GM12878 (cell line): ENCODE results near the gene PHLDA3.
"Not testable (repeated sequence)": the region's sequence is repeated elsewhere in the genome, so short reads cannot be mapped to it uniquely, and the experiment has no call there.

Experiments
- BRCA1 ChIP-seq: IDR thresholded peaks from 2 replicates; pipeline ENCODE4 v1.6.1; 2011; ENCODE audit warnings: low read depth, low read length, improper control_type of control experiment
- EZH2 ChIP-seq: IDR thresholded peaks from 2 replicates; pipeline ENCODE4 v1.6.1; 2012; ENCODE audit warnings: low read depth, mild to moderate bottlenecking, control low read depth, inconsistent platforms, low read length, borderline replicate concordance; ENCODE audit not compliant: control insufficient read depth
- GABPA ChIP-seq: IDR thresholded peaks from 2 replicates; pipeline ENCODE4 v1.6.1; 2014; ENCODE audit warnings: antibody characterized with exemption, low read depth, mild to moderate bottlenecking, inconsistent platforms
- MXI1 ChIP-seq: fragments of 150-350 bp; IDR thresholded peaks from 2 replicates; pipeline ENCODE4 v1.6.1; 2011; ENCODE audit warnings: low read depth, mild to moderate bottlenecking, inconsistent platforms, low read length, improper control_type of control experiment
- NBN ChIP-seq: fragments of 450-650 bp; IDR thresholded peaks from 2 replicates; pipeline ENCODE4 v1.6.1; 2016
- NRF1 ChIP-seq: conservative IDR thresholded peaks from 2 replicates; pipeline ENCODE4 v1.6.1; 2011; ENCODE audit warnings: mild to moderate bottlenecking, low read depth, low read length, improper control_type of control experiment
- POLR2AphosphoS5 ChIP-seq: IDR thresholded peaks from 2 replicates; pipeline ENCODE4 v1.6.1; 2011; ENCODE audit warnings: mild to moderate bottlenecking, low read length, inconsistent platforms
- TAF1 ChIP-seq: IDR thresholded peaks from 2 replicates; pipeline ENCODE4 v1.6.1; 2011; ENCODE audit warnings: mild to moderate bottlenecking, low read depth, low read length, borderline replicate concordance
- ZZZ3 ChIP-seq: IDR thresholded peaks from 2 replicates; pipeline ENCODE4 v1.6.1; 2011; ENCODE audit warnings: low read depth; ENCODE audit not compliant: control insufficient read depth, insufficient read length
- TF ChIP-seq, protein P1 (sequence below), 3 experiments: IDR thresholded peaks in 2 of 3; conservative IDR thresholded peaks in 1 of 3; 2 replicates each; pipeline ENCODE4 v1.5.1; 2011; ENCODE audit warnings: low read depth in 3 of 3, low read length in 3 of 3, mild to moderate bottlenecking in 3 of 3, control low read depth in 2 of 3, moderate library complexity in 2 of 3, inconsistent platforms in 1 of 3, mixed read lengths in 1 of 3; ENCODE audit not compliant: control insufficient read depth in 2 of 3, insufficient read depth in 1 of 3; ENCODE audit errors: extremely low read depth in 1 of 3
- TF ChIP-seq, protein P2 (sequence below): IDR thresholded peaks from 2 replicates; pipeline ENCODE4 v1.6.1; 2012; ENCODE audit warnings: improper control_type of control experiment, low read depth, low read length; ENCODE audit not compliant: insufficient replicate concordance
- TF ChIP-seq, protein P3 (sequence below): IDR thresholded peaks from 2 replicates; pipeline ENCODE4 v1.6.1; 2012; ENCODE audit warnings: low read depth, low read length, improper control_type of control experiment
- TF ChIP-seq, protein P4 (sequence below): IDR thresholded peaks from 2 replicates; pipeline ENCODE4 v1.6.1; 2012; ENCODE audit warnings: mild to moderate bottlenecking, low read depth, low read length

DNA sequence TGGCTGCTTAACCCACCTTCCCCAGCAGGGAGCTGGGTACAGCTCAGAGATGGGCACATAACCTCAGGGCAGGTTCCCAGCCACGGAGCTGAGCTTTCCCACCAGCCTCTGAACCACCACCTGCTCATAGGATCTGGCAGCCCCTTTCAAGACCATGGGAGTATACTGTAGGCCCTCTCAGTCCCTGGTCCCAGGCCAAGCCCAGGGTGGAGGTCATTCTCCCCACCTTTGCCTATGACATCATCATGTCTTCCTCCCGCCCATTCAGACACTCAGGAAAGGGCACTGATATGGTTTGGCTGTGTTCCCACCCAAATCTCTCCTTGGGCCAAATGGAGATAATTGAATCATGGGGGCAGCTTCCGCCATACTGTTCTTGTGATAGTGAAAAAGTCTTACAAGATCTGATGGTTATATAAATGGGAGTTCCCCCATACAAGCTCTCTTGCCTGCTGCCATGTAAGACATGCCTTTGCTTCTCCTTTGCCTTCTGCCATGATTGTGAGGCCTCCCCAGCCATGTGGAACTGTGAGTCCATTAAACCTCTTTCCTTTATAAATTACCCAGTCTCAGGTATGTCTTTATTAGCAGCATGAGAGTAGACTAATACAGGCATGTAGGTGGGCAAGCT lies 24.2 kb upstream of the PHLDA3 start:
- not testable (repeated sequence) for TF ChIP-seq MXI1, EZH2, NBN, TAF1, GABPA, POLR2AphosphoS5, ZZZ3, BRCA1, NRF1
- TF ChIP-seq, protein P1, sequence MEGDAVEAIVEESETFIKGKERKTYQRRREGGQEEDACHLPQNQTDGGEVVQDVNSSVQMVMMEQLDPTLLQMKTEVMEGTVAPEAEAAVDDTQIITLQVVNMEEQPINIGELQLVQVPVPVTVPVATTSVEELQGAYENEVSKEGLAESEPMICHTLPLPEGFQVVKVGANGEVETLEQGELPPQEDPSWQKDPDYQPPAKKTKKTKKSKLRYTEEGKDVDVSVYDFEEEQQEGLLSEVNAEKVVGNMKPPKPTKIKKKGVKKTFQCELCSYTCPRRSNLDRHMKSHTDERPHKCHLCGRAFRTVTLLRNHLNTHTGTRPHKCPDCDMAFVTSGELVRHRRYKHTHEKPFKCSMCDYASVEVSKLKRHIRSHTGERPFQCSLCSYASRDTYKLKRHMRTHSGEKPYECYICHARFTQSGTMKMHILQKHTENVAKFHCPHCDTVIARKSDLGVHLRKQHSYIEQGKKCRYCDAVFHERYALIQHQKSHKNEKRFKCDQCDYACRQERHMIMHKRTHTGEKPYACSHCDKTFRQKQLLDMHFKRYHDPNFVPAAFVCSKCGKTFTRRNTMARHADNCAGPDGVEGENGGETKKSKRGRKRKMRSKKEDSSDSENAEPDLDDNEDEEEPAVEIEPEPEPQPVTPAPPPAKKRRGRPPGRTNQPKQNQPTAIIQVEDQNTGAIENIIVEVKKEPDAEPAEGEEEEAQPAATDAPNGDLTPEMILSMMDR (IDR thresholded peaks at IDR 0.05 in 2 of 3, conservative IDR thresholded peaks at IDR 0.05 in 1 of 3; ENCODE audit: control insufficient read depth in 2 of 3, extremely low read depth in 1 of 3, insufficient read depth in 1 of 3, low read depth in 3 of 3, low read length in 3 of 3) = not testable (repeated sequence)
- TF ChIP-seq, protein P2, sequence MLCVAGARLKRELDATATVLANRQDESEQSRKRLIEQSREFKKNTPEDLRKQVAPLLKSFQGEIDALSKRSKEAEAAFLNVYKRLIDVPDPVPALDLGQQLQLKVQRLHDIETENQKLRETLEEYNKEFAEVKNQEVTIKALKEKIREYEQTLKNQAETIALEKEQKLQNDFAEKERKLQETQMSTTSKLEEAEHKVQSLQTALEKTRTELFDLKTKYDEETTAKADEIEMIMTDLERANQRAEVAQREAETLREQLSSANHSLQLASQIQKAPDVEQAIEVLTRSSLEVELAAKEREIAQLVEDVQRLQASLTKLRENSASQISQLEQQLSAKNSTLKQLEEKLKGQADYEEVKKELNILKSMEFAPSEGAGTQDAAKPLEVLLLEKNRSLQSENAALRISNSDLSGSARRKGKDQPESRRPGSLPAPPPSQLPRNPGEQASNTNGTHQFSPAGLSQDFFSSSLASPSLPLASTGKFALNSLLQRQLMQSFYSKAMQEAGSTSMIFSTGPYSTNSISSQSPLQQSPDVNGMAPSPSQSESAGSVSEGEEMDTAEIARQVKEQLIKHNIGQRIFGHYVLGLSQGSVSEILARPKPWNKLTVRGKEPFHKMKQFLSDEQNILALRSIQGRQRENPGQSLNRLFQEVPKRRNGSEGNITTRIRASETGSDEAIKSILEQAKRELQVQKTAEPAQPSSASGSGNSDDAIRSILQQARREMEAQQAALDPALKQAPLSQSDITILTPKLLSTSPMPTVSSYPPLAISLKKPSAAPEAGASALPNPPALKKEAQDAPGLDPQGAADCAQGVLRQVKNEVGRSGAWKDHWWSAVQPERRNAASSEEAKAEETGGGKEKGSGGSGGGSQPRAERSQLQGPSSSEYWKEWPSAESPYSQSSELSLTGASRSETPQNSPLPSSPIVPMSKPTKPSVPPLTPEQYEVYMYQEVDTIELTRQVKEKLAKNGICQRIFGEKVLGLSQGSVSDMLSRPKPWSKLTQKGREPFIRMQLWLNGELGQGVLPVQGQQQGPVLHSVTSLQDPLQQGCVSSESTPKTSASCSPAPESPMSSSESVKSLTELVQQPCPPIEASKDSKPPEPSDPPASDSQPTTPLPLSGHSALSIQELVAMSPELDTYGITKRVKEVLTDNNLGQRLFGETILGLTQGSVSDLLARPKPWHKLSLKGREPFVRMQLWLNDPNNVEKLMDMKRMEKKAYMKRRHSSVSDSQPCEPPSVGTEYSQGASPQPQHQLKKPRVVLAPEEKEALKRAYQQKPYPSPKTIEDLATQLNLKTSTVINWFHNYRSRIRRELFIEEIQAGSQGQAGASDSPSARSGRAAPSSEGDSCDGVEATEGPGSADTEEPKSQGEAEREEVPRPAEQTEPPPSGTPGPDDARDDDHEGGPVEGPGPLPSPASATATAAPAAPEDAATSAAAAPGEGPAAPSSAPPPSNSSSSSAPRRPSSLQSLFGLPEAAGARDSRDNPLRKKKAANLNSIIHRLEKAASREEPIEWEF = not testable (repeated sequence)
- TF ChIP-seq, protein P3, sequence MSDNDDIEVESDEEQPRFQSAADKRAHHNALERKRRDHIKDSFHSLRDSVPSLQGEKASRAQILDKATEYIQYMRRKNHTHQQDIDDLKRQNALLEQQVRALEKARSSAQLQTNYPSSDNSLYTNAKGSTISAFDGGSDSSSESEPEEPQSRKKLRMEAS = not testable (repeated sequence)
- TF ChIP-seq, protein P4, sequence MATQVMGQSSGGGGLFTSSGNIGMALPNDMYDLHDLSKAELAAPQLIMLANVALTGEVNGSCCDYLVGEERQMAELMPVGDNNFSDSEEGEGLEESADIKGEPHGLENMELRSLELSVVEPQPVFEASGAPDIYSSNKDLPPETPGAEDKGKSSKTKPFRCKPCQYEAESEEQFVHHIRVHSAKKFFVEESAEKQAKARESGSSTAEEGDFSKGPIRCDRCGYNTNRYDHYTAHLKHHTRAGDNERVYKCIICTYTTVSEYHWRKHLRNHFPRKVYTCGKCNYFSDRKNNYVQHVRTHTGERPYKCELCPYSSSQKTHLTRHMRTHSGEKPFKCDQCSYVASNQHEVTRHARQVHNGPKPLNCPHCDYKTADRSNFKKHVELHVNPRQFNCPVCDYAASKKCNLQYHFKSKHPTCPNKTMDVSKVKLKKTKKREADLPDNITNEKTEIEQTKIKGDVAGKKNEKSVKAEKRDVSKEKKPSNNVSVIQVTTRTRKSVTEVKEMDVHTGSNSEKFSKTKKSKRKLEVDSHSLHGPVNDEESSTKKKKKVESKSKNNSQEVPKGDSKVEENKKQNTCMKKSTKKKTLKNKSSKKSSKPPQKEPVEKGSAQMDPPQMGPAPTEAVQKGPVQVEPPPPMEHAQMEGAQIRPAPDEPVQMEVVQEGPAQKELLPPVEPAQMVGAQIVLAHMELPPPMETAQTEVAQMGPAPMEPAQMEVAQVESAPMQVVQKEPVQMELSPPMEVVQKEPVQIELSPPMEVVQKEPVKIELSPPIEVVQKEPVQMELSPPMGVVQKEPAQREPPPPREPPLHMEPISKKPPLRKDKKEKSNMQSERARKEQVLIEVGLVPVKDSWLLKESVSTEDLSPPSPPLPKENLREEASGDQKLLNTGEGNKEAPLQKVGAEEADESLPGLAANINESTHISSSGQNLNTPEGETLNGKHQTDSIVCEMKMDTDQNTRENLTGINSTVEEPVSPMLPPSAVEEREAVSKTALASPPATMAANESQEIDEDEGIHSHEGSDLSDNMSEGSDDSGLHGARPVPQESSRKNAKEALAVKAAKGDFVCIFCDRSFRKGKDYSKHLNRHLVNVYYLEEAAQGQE = not testable (repeated sequence)
